SU-DHL-6 (cell line): ENCODE results near the gene MCOLN1.

Experiments
- H2AFZ ChIP-seq: fragments of 200-600 bp; sonication (generic); 2 replicates; pipeline ENCODE4 v1.6.1; 2014; ENCODE audit warnings: low read depth, mild to moderate bottlenecking, moderate library complexity, mixed read lengths, antibody characterized with exemption, low read length; ENCODE audit not compliant: severe bottlenecking
- H3F3A ChIP-seq: fragments of 200-600 bp; shearing (Covaris generic); 2 replicates; pipeline ENCODE4 v1.6.0; 2016; ENCODE audit warnings: antibody characterized with exemption, mild to moderate bottlenecking; ENCODE audit not compliant: insufficient read depth
- H3K27ac ChIP-seq: fragments of 200-600 bp; sonication (generic); 2 replicates; pipeline ENCODE4 v1.5.1; 2016; ENCODE audit warnings: low read depth, mild to moderate bottlenecking, low read length, moderate library complexity, mixed read lengths
- H3K27me3 ChIP-seq: fragments of 200-600 bp; sonication (generic), shearing (Covaris generic); 2 replicates; pipeline ENCODE4 v1.6.0; 2014; ENCODE audit warnings: mild to moderate bottlenecking, low read length
- H3K36me3 ChIP-seq: fragments of 200-600 bp; sonication (generic); 2 replicates; pipeline ENCODE4 v1.6.1; 2014; ENCODE audit warnings: mild to moderate bottlenecking, low read length, mixed read lengths
- H3K4me2 ChIP-seq: fragments of 300-600, 200-600 bp; shearing (Covaris generic), sonication (generic); 2 replicates; pipeline ENCODE4 v1.6.0; 2014; ENCODE audit warnings: low read length, low read depth, mild to moderate bottlenecking; ENCODE audit not compliant: poor library complexity, severe bottlenecking
- H3K4me3 ChIP-seq: fragments of 200-600 bp; sonication (generic); 2 replicates; pipeline ENCODE4 v1.5.1; 2014; ENCODE audit warnings: antibody characterized with exemption, low read length, mild to moderate bottlenecking, mixed read lengths; ENCODE audit not compliant: insufficient read depth, poor library complexity, severe bottlenecking
- H3K79me2 ChIP-seq: fragments of 200-600 bp; sonication (generic); 2 replicates; pipeline ENCODE4 v1.6.1; 2014; ENCODE audit warnings: mild to moderate bottlenecking, low read length, moderate library complexity; ENCODE audit not compliant: insufficient read depth
- H3K9ac ChIP-seq: fragments of 200-600 bp; sonication (generic); 2 replicates; pipeline ENCODE4 v1.7.0; 2014; ENCODE audit warnings: mild to moderate bottlenecking, low read length
- H3K9me2 ChIP-seq: fragments of 200-600 bp; sonication (generic); replicated peaks from 2 replicates; pipeline ENCODE4 v1.6.1; 2014; ENCODE audit warnings: low read length; ENCODE audit not compliant: insufficient read depth
- H3K9me3 ChIP-seq: fragments of 200-600 bp; sonication (generic); 2 replicates; pipeline ENCODE4 v1.6.1; 2014; ENCODE audit warnings: low read length, mixed read lengths; ENCODE audit not compliant: insufficient read depth
- H4K20me1 ChIP-seq: fragments of 200-600 bp; sonication (generic); 2 replicates; pipeline ENCODE4 v1.6.1; 2014; ENCODE audit warnings: low read depth, mild to moderate bottlenecking, antibody characterized with exemption, low read length, moderate library complexity, mixed read lengths
- EZH2phosphoT487 ChIP-seq: fragments of 200-600 bp; sonication (generic), shearing (Covaris generic); conservative IDR thresholded peaks from 2 replicates; pipeline ENCODE4 v1.6.1; 2018; ENCODE audit warnings: mild to moderate bottlenecking, antibody characterized with exemption, low read length, moderate library complexity, mixed read lengths
- TF ChIP-seq, protein P1 (sequence below): fragments of 200-600 bp; sonication (generic); IDR thresholded peaks from one replicate; pipeline ENCODE4 v1.5.1; 2017; ENCODE audit warnings: antibody characterized with exemption, mild to moderate bottlenecking, low read length, moderate library complexity; ENCODE audit not compliant: insufficient read depth, poor library complexity, severe bottlenecking

MCOLN1 gene

DNA sequence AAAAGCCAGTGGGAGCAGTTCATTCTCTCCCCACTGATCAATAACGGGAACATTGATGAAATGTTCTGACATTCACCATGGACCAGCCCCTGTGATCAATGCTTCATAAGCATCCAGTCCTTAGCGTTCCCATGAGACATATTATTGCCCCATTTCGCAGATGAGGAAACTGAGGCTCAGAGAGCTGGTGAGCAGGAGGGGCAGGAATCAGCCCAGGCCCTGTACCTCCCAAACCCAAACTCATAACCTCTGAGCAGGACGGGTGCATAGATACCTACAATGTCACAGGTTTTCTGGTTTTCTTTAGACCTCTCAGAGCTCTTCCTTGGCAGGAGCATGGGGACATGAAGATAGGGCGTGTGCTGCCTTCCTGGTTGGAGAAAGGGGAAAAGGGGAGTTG is 2.1 kb downstream of the MCOLN1 start:
- Histone ChIP-seq H3K9me3 (no peaks in the 10 kb centered on the region), H3K36me3 (no peaks in the 10 kb centered on the region), H4K20me1 (no peaks in the 10 kb centered on the region), H3K9ac (no peak overlapping the region), H3K79me2 (no peaks in the 10 kb centered on the region), H3K4me3 (no peak overlapping the region), H3K27ac (no peak overlapping the region), H3K4me2 (no peak overlapping the region), H2AFZ (no peak overlapping the region), H3K9me2 (no peaks in the 10 kb centered on the region), H3K27me3 (no peaks in the 10 kb centered on the region), H3F3A (no peaks in the 10 kb centered on the region)
- TF ChIP-seq, protein P1, sequence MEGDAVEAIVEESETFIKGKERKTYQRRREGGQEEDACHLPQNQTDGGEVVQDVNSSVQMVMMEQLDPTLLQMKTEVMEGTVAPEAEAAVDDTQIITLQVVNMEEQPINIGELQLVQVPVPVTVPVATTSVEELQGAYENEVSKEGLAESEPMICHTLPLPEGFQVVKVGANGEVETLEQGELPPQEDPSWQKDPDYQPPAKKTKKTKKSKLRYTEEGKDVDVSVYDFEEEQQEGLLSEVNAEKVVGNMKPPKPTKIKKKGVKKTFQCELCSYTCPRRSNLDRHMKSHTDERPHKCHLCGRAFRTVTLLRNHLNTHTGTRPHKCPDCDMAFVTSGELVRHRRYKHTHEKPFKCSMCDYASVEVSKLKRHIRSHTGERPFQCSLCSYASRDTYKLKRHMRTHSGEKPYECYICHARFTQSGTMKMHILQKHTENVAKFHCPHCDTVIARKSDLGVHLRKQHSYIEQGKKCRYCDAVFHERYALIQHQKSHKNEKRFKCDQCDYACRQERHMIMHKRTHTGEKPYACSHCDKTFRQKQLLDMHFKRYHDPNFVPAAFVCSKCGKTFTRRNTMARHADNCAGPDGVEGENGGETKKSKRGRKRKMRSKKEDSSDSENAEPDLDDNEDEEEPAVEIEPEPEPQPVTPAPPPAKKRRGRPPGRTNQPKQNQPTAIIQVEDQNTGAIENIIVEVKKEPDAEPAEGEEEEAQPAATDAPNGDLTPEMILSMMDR, result no peak
- no peak for TF ChIP-seq EZH2phosphoT487

DNA sequence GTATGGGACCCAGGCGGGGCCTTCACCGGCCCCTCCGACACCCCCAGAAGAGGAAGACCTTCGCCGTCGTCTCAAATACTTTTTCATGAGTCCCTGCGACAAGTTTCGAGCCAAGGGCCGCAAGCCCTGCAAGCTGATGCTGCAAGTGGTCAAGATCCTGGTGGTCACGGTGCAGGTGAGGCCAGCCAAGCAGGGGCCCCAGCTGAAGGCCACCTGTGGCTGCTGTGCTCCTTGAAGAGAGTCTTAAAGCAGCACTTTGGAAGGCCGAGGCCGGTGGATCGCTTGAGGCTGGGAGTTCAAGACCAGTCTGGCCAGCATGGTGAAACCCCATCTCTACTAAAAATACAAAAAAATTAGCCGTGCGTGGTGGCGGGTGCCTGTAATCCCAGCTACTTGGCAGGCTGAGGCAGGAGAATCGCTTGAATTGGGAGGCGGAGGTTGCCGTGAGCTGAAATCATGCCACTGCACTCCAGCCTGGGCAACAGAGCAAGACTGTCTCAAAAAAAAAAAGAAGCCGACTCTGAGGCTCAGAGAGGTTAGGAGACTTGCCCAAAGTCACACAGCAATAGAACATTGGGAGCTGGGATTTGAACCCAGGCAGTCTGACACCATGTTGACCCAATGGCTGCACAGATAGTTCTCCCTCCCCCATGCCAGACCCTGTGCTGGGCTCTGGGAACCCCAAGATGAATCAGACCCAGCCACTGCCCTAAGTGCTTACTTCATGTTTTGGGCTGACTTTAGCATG is 2.7 kb downstream of the MCOLN1 start:
- Histone ChIP-seq H3K79me2 (no peaks in the 10 kb centered on the region), H3K9me3 (no peaks in the 10 kb centered on the region), H3F3A (no peaks in the 10 kb centered on the region), H3K4me3 (no peak overlapping the region), H3K36me3 (no peaks in the 10 kb centered on the region), H3K9ac (no peak overlapping the region), H2AFZ (no peak overlapping the region), H3K9me2 (no peaks in the 10 kb centered on the region), H3K27ac (no peak overlapping the region), H3K4me2 (no peak overlapping the region), H4K20me1 (no peaks in the 10 kb centered on the region), H3K27me3 (no peaks in the 10 kb centered on the region)
- no peak for TF ChIP-seq EZH2phosphoT487
- TF ChIP-seq, protein P1, result no peak

DNA sequence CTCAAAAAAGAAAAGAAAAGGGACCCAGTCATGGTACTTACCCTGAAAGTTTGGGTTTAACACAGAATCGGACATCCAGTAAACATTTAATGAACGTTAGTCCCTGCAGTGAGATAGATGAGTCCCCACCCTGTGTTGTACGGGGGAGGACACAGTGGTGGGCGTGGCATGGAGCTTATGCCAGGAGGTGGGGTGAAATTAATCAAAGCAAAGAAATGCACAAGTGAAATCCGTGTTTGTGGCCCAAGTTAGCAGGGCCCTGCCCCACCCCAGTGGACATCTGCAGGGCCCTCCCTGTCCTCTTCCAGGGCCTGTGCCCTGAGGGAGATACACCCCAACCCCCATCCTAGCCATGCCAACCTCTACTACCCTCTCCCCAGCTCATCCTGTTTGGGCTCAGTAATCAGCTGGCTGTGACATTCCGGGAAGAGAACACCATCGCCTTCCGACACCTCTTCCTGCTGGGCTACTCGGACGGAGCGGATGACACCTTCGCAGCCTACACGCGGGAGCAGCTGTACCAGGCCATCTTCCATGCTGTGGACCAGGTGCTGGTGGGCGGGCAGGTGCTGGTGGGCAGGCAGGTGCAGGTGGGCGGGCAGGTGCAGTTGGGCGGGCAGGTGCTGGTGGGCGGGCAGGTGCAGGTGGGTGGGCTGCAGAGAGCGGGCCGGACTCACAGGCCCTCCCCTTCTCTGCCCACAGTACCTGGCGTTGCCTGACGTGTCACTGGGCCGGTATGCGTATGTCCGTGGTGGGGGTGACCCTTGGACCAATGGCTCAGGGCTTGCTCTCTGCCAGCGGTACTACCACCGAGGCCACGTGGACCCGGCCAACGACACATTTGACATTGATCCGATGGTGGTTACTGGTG is 3.9 kb downstream of the MCOLN1 start:
- no peak overlapping the region for H2AFZ ChIP-seq
- H3K27ac ChIP-seq, result no peak overlapping the region
- H3K4me3 ChIP-seq, result no peak overlapping the region
- no peak for TF ChIP-seq EZH2phosphoT487
- TF ChIP-seq, protein P1, result no peak
- no peaks in the 10 kb centered on the region for H3K27me3 ChIP-seq
- no peak overlapping the region for H3K9ac ChIP-seq
- no peaks in the 10 kb centered on the region for H3F3A ChIP-seq
- H3K79me2 ChIP-seq, result no peaks in the 10 kb centered on the region
- no peaks in the 10 kb centered on the region for H4K20me1 ChIP-seq
- no peaks in the 10 kb centered on the region for H3K9me3 ChIP-seq
- no peaks in the 10 kb centered on the region for H3K9me2 ChIP-seq
- no peaks in the 10 kb centered on the region for H3K36me3 ChIP-seq
- H3K4me2 ChIP-seq, result no peak overlapping the region
